GM12891 (cell line): ENCODE results near the gene ATF1.
"Not testable (repeated sequence)": the region's sequence is repeated elsewhere in the genome, so short reads cannot be mapped to it uniquely, and the experiment has no call there.

Source experiments
- POLR2A ChIP-seq: IDR thresholded peaks from 2 replicates; pipeline ENCODE4 v1.6.1; 2011; ENCODE audit warnings: low read depth, low read length, control low read depth
- POLR2AphosphoS5 ChIP-seq: IDR thresholded peaks from 2 replicates; pipeline ENCODE4 v1.6.1; 2011; ENCODE audit warnings: low read depth, low read length, control low read depth
- SPI1 ChIP-seq: IDR thresholded peaks from 2 replicates; pipeline ENCODE4 v1.6.1; 2011; ENCODE audit warnings: low read depth, low read length, control low read depth
- TAF1 ChIP-seq: IDR thresholded peaks from 2 replicates; pipeline ENCODE4 v1.6.1; 2011; ENCODE audit warnings: low read depth, low read length, control low read depth

DNA sequence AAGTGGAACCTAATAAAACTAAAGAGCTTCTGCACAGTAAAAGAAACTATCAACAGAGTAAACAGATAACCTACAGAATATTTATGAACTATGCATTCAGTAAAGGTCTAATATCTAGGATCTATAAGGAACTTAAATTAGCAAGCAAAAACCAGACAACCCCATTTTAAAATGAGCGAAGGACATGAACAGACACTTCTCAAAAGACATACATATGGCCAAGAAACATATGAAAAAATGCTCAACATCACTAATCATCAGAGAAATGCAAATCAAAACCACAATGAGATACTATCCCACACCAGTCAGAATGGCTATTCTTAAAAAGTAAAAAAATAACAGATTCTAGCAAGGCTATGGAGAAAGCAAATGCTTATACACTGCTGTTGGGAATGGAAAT lies 91.3 kb downstream of the ATF1 start:
- TF ChIP-seq POLR2A, TAF1, POLR2AphosphoS5, SPI1: not testable (repeated sequence)
